ENCODE data around the gene TMEM37.
A peak's percentile ranks its signal among the peaks of the same experiment; 100 is the strongest.

The TMEM37 gene, protein sequence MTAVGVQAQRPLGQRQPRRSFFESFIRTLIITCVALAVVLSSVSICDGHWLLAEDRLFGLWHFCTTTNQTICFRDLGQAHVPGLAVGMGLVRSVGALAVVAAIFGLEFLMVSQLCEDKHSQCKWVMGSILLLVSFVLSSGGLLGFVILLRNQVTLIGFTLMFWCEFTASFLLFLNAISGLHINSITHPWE

DNA sequence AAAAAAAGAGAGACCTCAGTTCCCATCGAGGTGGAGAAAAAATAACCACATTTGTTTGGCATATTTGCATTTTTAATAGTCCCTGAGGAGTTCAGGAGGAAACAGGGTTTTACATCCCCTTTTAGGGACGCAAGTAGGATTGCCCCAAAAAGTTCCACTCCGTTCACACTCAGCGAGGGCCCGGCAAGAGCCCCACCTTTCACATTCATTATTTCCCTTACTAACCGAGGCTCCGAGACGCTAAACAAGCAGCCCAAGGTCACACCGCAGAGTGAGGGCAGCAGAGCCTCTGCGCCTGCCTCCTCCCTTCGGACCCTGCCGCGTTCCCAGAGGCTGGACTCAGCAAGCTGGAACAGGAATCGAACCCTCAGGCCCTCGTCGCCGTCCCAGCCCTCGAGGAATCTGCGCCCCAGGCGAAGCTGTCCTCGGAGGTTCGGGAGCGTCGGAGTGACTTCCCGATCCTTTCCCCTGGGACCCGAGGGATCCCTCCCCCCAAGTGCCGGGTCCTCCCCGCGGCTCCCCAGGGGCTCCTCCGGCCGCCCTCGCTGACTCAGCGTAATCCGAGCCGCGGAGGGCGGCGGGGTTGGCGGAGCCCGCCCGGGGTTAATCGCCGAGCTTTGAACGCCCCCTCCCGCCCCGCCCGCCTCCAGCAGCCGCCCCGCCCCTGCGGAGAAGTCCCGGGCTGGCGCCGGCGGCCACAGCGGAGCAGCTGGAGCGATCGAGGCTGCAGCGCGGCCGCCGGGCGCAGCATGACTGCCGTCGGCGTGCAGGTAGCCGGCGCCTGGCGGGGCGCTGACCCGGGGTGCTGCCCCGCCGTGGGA, at the start of gene TMEM37:
Gene TMEM37, plus strand, starts transcription at position 700 of the 821 bp plus-strand sequence. Its CDS starts 50 bp downstream, at position 750.
- Histone ChIP-seq H3K36me3 (ENCODE audit: control insufficient read depth, low read depth, low read length) (no peaks in the 10 kb centered on the region), H3K9me3 (ENCODE audit: control insufficient read depth, low read depth, low read length) (no peaks in the 10 kb centered on the region), H3K4me1 (ENCODE audit: control insufficient read depth, low read depth, low read length) (peaks cover 15% of the 10 kb centered on the region), H3K4me3 (ENCODE audit: low read length) (peak within 1 kb of the TSS; percentile 72), H3K27me3 (ENCODE audit: control insufficient read depth, insufficient read depth, low read length) (peaks cover 34% of the 10 kb centered on the region), H3K9ac (ENCODE audit: low read length) (peak within 1 kb of the TSS; percentile 61), H3K27ac (ENCODE audit: low read length) (peak within 1 kb of the TSS; percentile 38)

DNA sequence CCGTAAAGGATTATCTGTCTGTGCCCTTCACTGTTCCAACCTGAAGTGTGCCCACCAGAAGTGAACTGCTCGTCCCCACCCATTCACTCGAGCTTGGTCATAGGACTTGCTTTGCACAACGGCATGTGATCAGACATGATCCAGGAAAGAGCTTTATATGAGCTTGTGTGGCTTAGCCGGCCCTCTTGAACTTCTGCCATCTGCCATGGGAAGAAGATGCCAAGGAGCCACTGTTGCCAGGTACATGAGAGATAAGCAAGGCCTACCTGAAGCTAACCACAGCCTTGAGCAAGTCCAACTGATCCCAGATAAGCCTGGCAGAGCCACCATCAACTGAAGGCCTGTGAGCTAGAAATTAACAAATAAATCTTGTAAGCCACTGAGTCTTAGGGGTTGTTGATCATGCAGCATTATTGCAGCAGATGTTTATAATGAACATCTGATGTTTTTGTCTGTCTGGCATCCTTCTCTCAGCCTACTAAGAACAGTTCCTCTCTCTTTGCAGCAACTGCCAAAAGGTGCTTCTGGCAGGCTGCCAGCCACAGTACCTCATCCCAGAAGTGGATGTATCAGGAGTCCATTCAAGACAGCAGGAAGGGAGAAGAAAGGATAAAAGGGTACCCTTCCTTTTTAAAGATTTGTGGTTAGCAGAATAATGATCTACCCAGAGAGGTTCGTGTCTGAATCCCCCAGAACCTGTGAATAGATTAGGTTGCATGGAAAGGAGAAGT, 48.1 kb upstream of the TMEM37 start:
- H3K27ac ChIP-seq (ENCODE audit: low read length) = no peak overlapping the region
- no peak overlapping the region for H3K9ac ChIP-seq (ENCODE audit: low read length)
- no peaks in the 10 kb centered on the region for H3K36me3 ChIP-seq (ENCODE audit: control insufficient read depth, low read depth, low read length)
- no peaks in the 10 kb centered on the region for H3K4me1 ChIP-seq (ENCODE audit: control insufficient read depth, low read depth, low read length)
- no peak overlapping the region for H3K4me3 ChIP-seq (ENCODE audit: low read length)
- H3K27me3 ChIP-seq (ENCODE audit: control insufficient read depth, insufficient read depth, low read length) = no peaks in the 10 kb centered on the region
- H3K9me3 ChIP-seq (ENCODE audit: control insufficient read depth, low read depth, low read length) = no peaks in the 10 kb centered on the region

DNA sequence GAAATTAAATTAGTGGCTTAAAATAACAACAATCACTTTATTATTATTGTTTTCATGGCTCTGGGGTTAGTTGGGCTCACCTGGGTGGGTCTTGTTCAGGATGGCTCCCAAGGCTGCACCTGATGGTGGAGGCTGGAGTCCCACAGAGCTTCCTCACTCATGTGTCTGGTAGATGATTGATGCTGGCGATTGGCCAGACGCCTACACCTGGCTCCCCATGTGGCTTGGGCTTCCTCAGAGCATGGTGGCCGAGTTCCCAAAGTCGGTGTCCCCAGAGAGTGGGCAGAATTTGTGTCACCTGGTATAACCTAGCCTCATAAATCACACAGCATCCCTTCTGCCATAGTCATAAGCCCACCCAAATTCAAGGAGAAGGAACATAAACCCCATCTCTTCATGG, 46.7 kb upstream of the TMEM37 start:
- H3K9me3 ChIP-seq (ENCODE audit: control insufficient read depth, low read depth, low read length) = no peaks in the 10 kb centered on the region
- H3K4me3 ChIP-seq (ENCODE audit: low read length) = no peak overlapping the region
- no peaks in the 10 kb centered on the region for H3K36me3 ChIP-seq (ENCODE audit: control insufficient read depth, low read depth, low read length)
- H3K27me3 ChIP-seq (ENCODE audit: control insufficient read depth, insufficient read depth, low read length) = no peaks in the 10 kb centered on the region
- H3K4me1 ChIP-seq (ENCODE audit: control insufficient read depth, low read depth, low read length) = peaks cover 7% of the 10 kb centered on the region
- H3K27ac ChIP-seq (ENCODE audit: low read length) = no peak overlapping the region
- H3K9ac ChIP-seq (ENCODE audit: low read length) = no peak overlapping the region

DNA sequence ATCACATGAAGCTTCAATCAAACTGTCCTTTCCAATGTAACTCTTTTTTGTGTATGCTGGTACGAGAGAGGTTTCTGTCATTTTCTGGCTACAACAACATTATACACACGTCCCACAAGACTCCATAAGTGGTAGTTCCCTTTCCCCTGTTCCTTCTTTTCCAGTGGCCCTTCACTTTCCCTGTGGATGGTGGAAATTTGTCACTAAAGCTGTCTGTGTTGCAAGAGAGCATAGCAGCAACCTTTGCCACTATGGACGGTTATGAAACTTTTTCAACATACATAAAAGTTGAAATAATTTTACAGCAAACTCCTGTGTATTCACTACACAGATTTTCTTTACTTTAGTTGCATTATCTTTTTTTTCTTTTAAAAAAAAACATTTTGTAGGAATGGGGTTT, 46.2 kb upstream of the TMEM37 start:
- Histone ChIP-seq H3K4me1 (ENCODE audit: control insufficient read depth, low read depth, low read length) (peaks cover 7% of the 10 kb centered on the region), H3K9me3 (ENCODE audit: control insufficient read depth, low read depth, low read length) (no peaks in the 10 kb centered on the region), H3K9ac (ENCODE audit: low read length) (no peak overlapping the region), H3K4me3 (ENCODE audit: low read length) (no peak overlapping the region), H3K36me3 (ENCODE audit: control insufficient read depth, low read depth, low read length) (no peaks in the 10 kb centered on the region), H3K27me3 (ENCODE audit: control insufficient read depth, insufficient read depth, low read length) (no peaks in the 10 kb centered on the region), H3K27ac (ENCODE audit: low read length) (no peak overlapping the region)

DNA sequence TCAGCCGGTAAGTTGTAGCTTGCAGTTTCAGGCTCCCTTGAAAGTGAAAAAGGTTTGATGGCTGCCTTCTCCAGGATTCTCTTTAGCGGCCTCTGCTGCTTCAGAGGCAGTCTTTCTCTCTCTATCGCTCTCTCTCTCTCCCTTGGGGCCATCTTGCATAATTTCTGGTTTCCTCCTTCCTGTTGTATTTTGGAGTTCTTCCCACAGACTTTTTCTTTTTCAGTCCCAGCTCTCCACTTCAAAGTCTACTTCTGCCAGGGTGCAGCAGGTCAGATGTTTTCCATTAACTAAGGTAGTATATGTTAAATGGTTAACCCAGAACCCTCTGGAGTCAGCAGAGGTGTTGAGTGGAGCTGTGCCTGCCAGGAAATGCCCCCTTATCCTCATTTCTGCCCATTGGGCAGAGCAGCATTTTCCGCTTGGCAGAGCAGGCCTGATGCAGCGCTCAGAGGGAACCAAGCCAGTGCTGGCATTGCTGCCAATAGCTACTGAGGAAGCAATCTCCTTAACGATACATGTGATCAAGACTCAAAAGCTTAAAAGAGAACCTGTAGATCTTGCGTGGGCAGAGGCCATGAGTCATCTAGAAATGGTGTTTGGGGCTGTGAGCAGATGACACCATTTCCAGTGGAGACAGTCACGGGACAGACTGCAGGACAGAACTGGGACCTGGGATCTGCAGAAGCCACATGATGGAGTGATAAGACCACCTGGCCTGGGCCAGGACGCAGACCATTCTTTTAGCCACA, 44.1 kb upstream of the TMEM37 start:
- Histone ChIP-seq H3K36me3 (ENCODE audit: control insufficient read depth, low read depth, low read length) (no peaks in the 10 kb centered on the region), H3K9me3 (ENCODE audit: control insufficient read depth, low read depth, low read length) (no peaks in the 10 kb centered on the region), H3K9ac (ENCODE audit: low read length) (no peak overlapping the region), H3K27ac (ENCODE audit: low read length) (no peak overlapping the region), H3K4me1 (ENCODE audit: control insufficient read depth, low read depth, low read length) (peaks cover 7% of the 10 kb centered on the region), H3K27me3 (ENCODE audit: control insufficient read depth, insufficient read depth, low read length) (no peaks in the 10 kb centered on the region), H3K4me3 (ENCODE audit: low read length) (no peak overlapping the region)

DNA sequence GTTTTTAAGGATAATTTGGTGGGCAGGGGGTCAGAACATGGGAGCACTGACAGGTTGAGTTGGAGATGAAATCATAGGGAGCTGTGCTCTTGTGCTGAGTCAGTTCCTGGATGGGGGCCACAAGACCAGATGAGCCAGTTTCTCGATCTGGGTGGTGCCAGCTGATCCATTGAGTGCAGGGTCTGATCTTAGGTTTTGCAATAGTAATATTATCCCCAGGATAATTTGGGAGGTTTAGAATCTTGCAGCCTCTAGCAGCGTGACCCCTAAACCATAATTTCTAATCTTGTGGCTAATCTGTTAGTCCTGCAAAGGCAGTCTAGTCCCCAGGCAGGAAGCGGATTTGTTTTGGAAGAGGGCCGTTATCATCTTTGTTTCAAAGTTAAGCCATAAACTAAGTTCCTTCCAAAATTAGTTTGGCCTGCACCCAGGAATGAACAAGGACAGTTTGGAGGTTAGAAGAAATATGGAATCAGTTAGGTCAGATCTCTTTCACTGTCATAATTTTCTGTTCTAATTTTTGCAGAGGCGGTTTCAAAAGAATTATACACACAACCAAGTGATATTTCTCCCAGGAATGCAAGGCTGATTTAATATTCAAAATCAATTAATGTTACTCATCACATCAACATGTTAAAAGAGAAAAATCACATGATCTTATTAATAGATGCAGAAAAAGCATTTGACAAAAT, 41.9 kb upstream of the TMEM37 start:
- no peaks in the 10 kb centered on the region for H3K9me3 ChIP-seq (ENCODE audit: control insufficient read depth, low read depth, low read length)
- H3K4me1 ChIP-seq (ENCODE audit: control insufficient read depth, low read depth, low read length) = peaks cover 7% of the 10 kb centered on the region
- H3K27ac ChIP-seq (ENCODE audit: low read length) = no peak overlapping the region
- no peaks in the 10 kb centered on the region for H3K27me3 ChIP-seq (ENCODE audit: control insufficient read depth, insufficient read depth, low read length)
- H3K9ac ChIP-seq (ENCODE audit: low read length) = no peak overlapping the region
- H3K36me3 ChIP-seq (ENCODE audit: control insufficient read depth, low read depth, low read length) = no peaks in the 10 kb centered on the region
- H3K4me3 ChIP-seq (ENCODE audit: low read length) = no peak overlapping the region

DNA sequence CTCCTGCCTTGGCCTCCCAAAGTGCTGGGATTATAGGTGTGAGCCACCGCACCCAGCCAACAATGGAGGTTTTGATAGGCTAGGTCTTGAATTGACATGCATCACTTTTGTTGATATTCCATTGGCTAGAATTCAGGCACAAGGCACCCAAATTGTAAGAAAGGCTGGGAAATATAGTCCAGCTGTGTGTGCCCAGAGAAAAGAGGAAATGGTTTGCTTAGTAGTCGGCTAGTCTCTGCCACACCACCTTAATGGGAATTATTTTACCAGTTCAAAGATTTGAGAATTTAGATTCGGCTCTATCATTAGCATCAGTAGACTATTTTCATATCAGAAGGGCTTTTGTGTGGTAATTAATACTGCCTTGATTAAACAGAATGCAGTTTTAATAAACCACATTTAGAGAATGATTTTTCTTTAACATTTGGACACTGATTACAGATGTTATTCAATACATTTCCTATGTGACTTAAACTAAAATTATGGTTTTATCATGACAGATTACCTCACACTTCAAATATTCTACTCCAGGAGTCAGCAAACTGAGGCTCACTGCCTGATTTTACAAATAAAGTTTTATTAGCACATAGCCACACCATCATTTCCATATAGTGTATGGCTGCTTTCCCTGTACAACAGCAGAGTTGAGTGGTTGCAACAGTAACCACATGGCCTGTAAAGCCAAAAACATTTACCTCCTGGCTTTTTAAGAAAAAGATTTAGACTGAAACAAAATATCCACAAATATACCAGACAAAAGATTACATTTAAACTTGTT, 37.5 kb upstream of the TMEM37 start:
- no peak overlapping the region for H3K9ac ChIP-seq (ENCODE audit: low read length)
- H3K4me3 ChIP-seq (ENCODE audit: low read length) = no peak overlapping the region

DNA sequence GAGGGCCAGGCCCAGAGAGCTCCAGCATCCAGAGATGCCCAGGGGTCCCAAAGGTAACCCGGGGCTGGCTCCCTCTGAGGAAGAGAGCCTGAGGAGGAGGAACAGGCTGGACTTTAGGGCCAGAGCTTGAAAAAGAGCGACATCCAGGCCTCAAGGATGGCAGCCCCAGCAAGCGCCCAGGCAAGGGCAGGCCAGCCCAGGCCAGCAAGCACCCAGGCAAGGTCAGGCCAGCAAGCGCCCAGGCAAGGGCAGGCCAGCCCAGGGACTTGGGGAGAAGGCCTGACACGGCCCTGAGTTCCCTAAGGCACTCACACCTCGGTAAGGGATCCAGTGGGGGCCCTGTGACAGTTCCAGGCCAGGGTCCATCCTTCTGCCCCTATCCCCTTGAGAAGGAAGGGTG, 34.5 kb upstream of the TMEM37 start:
- H3K27ac ChIP-seq (ENCODE audit: low read length) = no peak overlapping the region
- peaks cover 3% of the 10 kb centered on the region for H3K4me1 ChIP-seq (ENCODE audit: control insufficient read depth, low read depth, low read length)
- H3K27me3 ChIP-seq (ENCODE audit: control insufficient read depth, insufficient read depth, low read length) = no peaks in the 10 kb centered on the region
- no peaks in the 10 kb centered on the region for H3K9me3 ChIP-seq (ENCODE audit: control insufficient read depth, low read depth, low read length)
- H3K36me3 ChIP-seq (ENCODE audit: control insufficient read depth, low read depth, low read length) = no peaks in the 10 kb centered on the region
- H3K4me3 ChIP-seq (ENCODE audit: low read length) = no peak overlapping the region
- H3K9ac ChIP-seq (ENCODE audit: low read length) = no peak overlapping the region

More for the DNA sequence above, 37.5 kb upstream of the TMEM37 start:
- H3K27ac ChIP-seq (ENCODE audit: low read length) = no peak overlapping the region
- H3K36me3 ChIP-seq (ENCODE audit: control insufficient read depth, low read depth, low read length) = no peaks in the 10 kb centered on the region
- no peaks in the 10 kb centered on the region for H3K9me3 ChIP-seq (ENCODE audit: control insufficient read depth, low read depth, low read length)
- peaks cover 8% of the 10 kb centered on the region for H3K4me1 ChIP-seq (ENCODE audit: control insufficient read depth, low read depth, low read length)
- no peaks in the 10 kb centered on the region for H3K27me3 ChIP-seq (ENCODE audit: control insufficient read depth, insufficient read depth, low read length)

- no peaks in the 10 kb centered on the region for H3K36me3 ChIP-seq (ENCODE audit: control insufficient read depth, low read depth, low read length)
- H3K4me1 ChIP-seq (ENCODE audit: control insufficient read depth, low read depth, low read length) = peaks cover 3% of the 10 kb centered on the region
- H3K9ac ChIP-seq (ENCODE audit: low read length) = no peak overlapping the region
- no peaks in the 10 kb centered on the region for H3K27me3 ChIP-seq (ENCODE audit: control insufficient read depth, insufficient read depth, low read length)
- no peaks in the 10 kb centered on the region for H3K9me3 ChIP-seq (ENCODE audit: control insufficient read depth, low read depth, low read length)
- no peak overlapping the region for H3K4me3 ChIP-seq (ENCODE audit: low read length)
- no peak overlapping the region for H3K27ac ChIP-seq (ENCODE audit: low read length)
Measured at GRCh38 chr2:119402106-119402505, 29.5 kb upstream of the TMEM37 start.

Data from iPS-18a (cell line).